Tibial nerve (tissue), 4 donors: ENCODE measurements around the gene SLC10A3. TPM values are rescaled to one million over a fixed set of nuclear protein-coding genes. Genes with fewer than 3 reads are reported as not detected.

Source experiments
- DNase-seq, 2 donors: peaks; one replicate each; pipeline ENCODE4 v3.0.0-alpha.2; 2019; ENCODE audit warnings: low spot score in 2 of 2
- H3K27ac ChIP-seq, 4 donors: fragments of 200-600 bp; sonication (generic) in 3 of 4; one replicate each; pipeline ENCODE4 v1.5.1; 2017 to 2019; ENCODE audit warnings: mild to moderate bottlenecking in 1 of 4
- H3K27me3 ChIP-seq, 2 donors: fragments of 200-600 bp; sonication (generic) in 1 of 2; one replicate each; pipeline versions ENCODE4 v1.5.1 to v1.6.0; 2017 to 2019
- H3K36me3 ChIP-seq, 3 donors: fragments of 200-600 bp; sonication (generic); one replicate each; pipeline ENCODE4 v1.5.1; 2018 to 2019
- H3K4me1 ChIP-seq, 4 donors: fragments of 200-600 bp; sonication (generic) in 3 of 4; one replicate each; pipeline ENCODE4 v1.5.1; 2017 to 2019
- H3K4me3 ChIP-seq, 4 donors: fragments of 200-600 bp; sonication (generic) in 3 of 4; one replicate each; pipeline ENCODE4 v1.5.1; 2017 to 2019; ENCODE audit warnings: mild to moderate bottlenecking in 1 of 4, moderate library complexity in 1 of 4
- H3K9me3 ChIP-seq, 4 donors: fragments of 200-600 bp; sonication (generic) in 3 of 4; one replicate each; pipeline ENCODE4 v1.5.1; 2017 to 2019
- CTCF ChIP-seq, 5 experiments: fragments of 200-600 bp in 3 of 5; fragments of 450-650 bp in 2 of 5; sonication (generic) in 3 of 5; IDR thresholded peaks; one replicate each; pipeline ENCODE4 v1.5.1; 2016 to 2019; ENCODE audit warnings: antibody characterized with exemption in 5 of 5, mild to moderate bottlenecking in 3 of 5, moderate library complexity in 2 of 5
- EP300 ChIP-seq, 2 donors: sonication (generic); formaldehyde crosslinking; IDR thresholded peaks; one replicate each; pipeline ENCODE4 v1.6.1; 2017; ENCODE audit warnings: antibody characterized with exemption in 2 of 2, mild to moderate bottlenecking in 1 of 2
- POLR2A ChIP-seq, 2 donors: fragments of 450-650 bp; IDR thresholded peaks; one replicate each; pipeline ENCODE4 v1.6.1; 2017; ENCODE audit warnings: antibody characterized with exemption in 2 of 2, mild to moderate bottlenecking in 2 of 2, moderate library complexity in 2 of 2
- WGBS, 2 donors: methylation state at CpG; one replicate each; pipeline ENCODE4 v1.1.5; 2018; 5-methylcytosine and 5-hydroxymethylcytosine counted together
- total RNA-seq, 4 donors: library from RNA; depleted of rRNA; stranded (reverse); fragments of >200 nt; gene quantifications; one replicate each; pipeline ENCODE4 v1.1.0, GENCODE V29; 2016

Gene SLC10A3
- total RNA-seq, 4 donors from 2014 or later: 17.8 to 40.6 (median 27.0) TPM

- H3K27me3 ChIP-seq: no peaks in the 10 kb centered on the region
- H3K9me3 ChIP-seq: no peaks in the 10 kb centered on the region
- no peak for TF ChIP-seq POLR2A (IDR thresholded peaks at IDR 0.05)
- TF ChIP-seq CTCF (IDR thresholded peaks at IDR 0.05): no peak
- no peak for TF ChIP-seq EP300 (IDR thresholded peaks at IDR 0.05)
- WGBS, 2 donors: 93% methylated on average over 14 of the region's 14 CpGs; no CpG with 5 or more reads in 1 of the 2 donors
- no peak overlapping the region for H3K27ac ChIP-seq
- H3K4me1 ChIP-seq: no peaks in the 10 kb centered on the region
- H3K36me3 ChIP-seq: peaks cover 0 to 75% (median 0%) of the 10 kb centered on the region in 3 donors
- no peak for DNase-seq
- H3K4me3 ChIP-seq: no peak overlapping the region
These were observed 20.0 kb downstream of the SLC10A3 start for GRCh38 chrX:154470434-154470833.

GRCh38 chrX:154469880-154470279, 20.5 kb downstream of the SLC10A3 start:
- Histone ChIP-seq H3K4me1 (no peaks in the 10 kb centered on the region), H3K9me3 (no peaks in the 10 kb centered on the region), H3K27ac (no peak overlapping the region), H3K4me3 (no peak overlapping the region), H3K36me3 (peaks cover 0 to 80% (median 0%) of the 10 kb centered on the region in 3 donors), H3K27me3 (no peaks in the 10 kb centered on the region)
- 89 to 97% methylated on average over 11 to 15 of the region's 18 CpGs for WGBS, 2 donors
- TF ChIP-seq EP300 (IDR thresholded peaks at IDR 0.05) (no peak), CTCF (IDR thresholded peaks at IDR 0.05) (no peak), POLR2A (IDR thresholded peaks at IDR 0.05) (no peak)
- DNase-seq: no peak

- Histone ChIP-seq H3K9me3 (no peaks in the 10 kb centered on the region), H3K27me3 (no peaks in the 10 kb centered on the region), H3K27ac (no peak overlapping the region), H3K36me3 (peaks cover 0 to 88% (median 0%) of the 10 kb centered on the region in 3 donors), H3K4me1 (no peaks in the 10 kb centered on the region), H3K4me3 (no peak overlapping the region)
- DNase-seq: no peak
- 82 to 84% methylated on average over 4 to 9 of the region's 9 CpGs for WGBS, 2 donors
- no peak for TF ChIP-seq CTCF (IDR thresholded peaks at IDR 0.05)
- TF ChIP-seq EP300 (IDR thresholded peaks at IDR 0.05): no peak
- no peak for TF ChIP-seq POLR2A (IDR thresholded peaks at IDR 0.05)
These were observed 21.3 kb downstream of the SLC10A3 start for GRCh38 chrX:154469114-154469513.

- TF ChIP-seq POLR2A (IDR thresholded peaks at IDR 0.05) (no peak), EP300 (IDR thresholded peaks at IDR 0.05) (no peak), CTCF (IDR thresholded peaks at IDR 0.05) (no peak)
These were observed 22.2 kb downstream of the SLC10A3 start for GRCh38 chrX:154468217-154468616.

GRCh38 chrX:154467556-154467955, 22.9 kb downstream of the SLC10A3 start:
- Histone ChIP-seq H3K27me3 (no peaks in the 10 kb centered on the region), H3K27ac (no peak overlapping the region), H3K9me3 (no peaks in the 10 kb centered on the region), H3K4me1 (no peaks in the 10 kb centered on the region), H3K36me3 (peaks cover 0 to 91% (median 0%) of the 10 kb centered on the region in 3 donors), H3K4me3 (no peak overlapping the region)
- no peak for TF ChIP-seq CTCF (IDR thresholded peaks at IDR 0.05)
- no peak for TF ChIP-seq POLR2A (IDR thresholded peaks at IDR 0.05)
- no peak for TF ChIP-seq EP300 (IDR thresholded peaks at IDR 0.05)
- 100% methylated on average over 1 of the region's 21 CpGs; no CpG with 5 or more reads in 1 of the 2 donors for WGBS, 2 donors
- no peak for DNase-seq

More at GRCh38 chrX:154468217-154468616, 22.2 kb downstream of the SLC10A3 start:
- Histone ChIP-seq H3K27me3 (no peaks in the 10 kb centered on the region), H3K27ac (no peak overlapping the region), H3K4me1 (no peaks in the 10 kb centered on the region), H3K4me3 (no peak overlapping the region), H3K9me3 (no peaks in the 10 kb centered on the region), H3K36me3 (peaks cover 0 to 95% (median 0%) of the 10 kb centered on the region in 3 donors)
- no peak for DNase-seq
- WGBS, 2 donors: 95 to 100% methylated on average over 2 to 16 of the region's 23 CpGs
